GM23338 (cell line): Measurements from ENCODE around the gene HVCN1.

Source experiments
- CREB1 ChIP-seq: fragments of 250-450 bp; sonication (Bioruptor Pico); IDR thresholded peaks from 2 replicates; pipeline ENCODE4 v1.5.0; 2020; ENCODE audit warnings: low read depth, mild to moderate bottlenecking, moderate library complexity
- EZH2 ChIP-seq: fragments of 200-600 bp; sonication (generic); IDR thresholded peaks from one replicate; pipeline ENCODE4 v1.8.0; 2017; ENCODE audit warnings: antibody characterized with exemption, mild to moderate bottlenecking, low read depth; ENCODE audit not compliant: unreplicated experiment
- EZH2phosphoT487 ChIP-seq: fragments of 200-600 bp; sonication (generic); IDR thresholded peaks from one replicate; pipeline ENCODE4 v1.8.1; 2018; ENCODE audit warnings: antibody characterized with exemption; ENCODE audit not compliant: unreplicated experiment
- JUNB ChIP-seq: IDR thresholded peaks from one replicate; pipeline ENCODE4 v1.6.1; 2016; ENCODE audit warnings: antibody characterized with exemption; ENCODE audit not compliant: unreplicated experiment
- NANOG ChIP-seq: IDR thresholded peaks from 2 replicates; pipeline ENCODE4 v1.6.1; 2016; ENCODE audit warnings: antibody characterized with exemption, borderline replicate concordance
- POLR2AphosphoS5 ChIP-seq: IDR thresholded peaks from 2 replicates; pipeline ENCODE4 v1.6.1; 2016; ENCODE audit warnings: antibody characterized with exemption, low read depth
- STAT1 ChIP-seq: IDR thresholded peaks from one replicate; pipeline ENCODE4 v1.6.1; 2016; ENCODE audit warnings: antibody characterized with exemption; ENCODE audit not compliant: unreplicated experiment
- ZNF114 ChIP-seq: fragments of 250-450 bp; sonication (Bioruptor Pico); IDR thresholded peaks from 2 replicates; pipeline ENCODE4 v1.5.0; 2020; ENCODE audit warnings: mild to moderate bottlenecking, moderate library complexity
- ZNF331 ChIP-seq: fragments of 250-450 bp; sonication (Bioruptor Pico); IDR thresholded peaks from 2 replicates; pipeline ENCODE4 v1.5.0; 2020; ENCODE audit warnings: low read depth, mild to moderate bottlenecking, moderate library complexity
- TF ChIP-seq, protein P1 (sequence below): IDR thresholded peaks from one replicate; pipeline ENCODE4 v1.6.1; 2018; ENCODE audit warnings: antibody characterized with exemption; ENCODE audit not compliant: unreplicated experiment
- TF ChIP-seq, protein P2 (sequence below), 2 experiments: fragments of 200-600 bp in 1 of 2; sonication (generic) in 1 of 2; conservative IDR thresholded peaks; 2 replicates each; pipeline versions ENCODE4 v1.5.1 to v1.6.1; 2016 to 2017; ENCODE audit warnings: antibody characterized with exemption in 2 of 2, low read depth in 2 of 2, mild to moderate bottlenecking in 2 of 2, moderate library complexity in 1 of 2
- TF ChIP-seq, protein P3 (sequence below): fragments of 250-450 bp; sonication (Bioruptor Pico); IDR thresholded peaks from 2 replicates; pipeline ENCODE4 v1.5.0; 2020; ENCODE audit warnings: mild to moderate bottlenecking, moderate library complexity
- TF ChIP-seq, protein P4 (sequence below): IDR thresholded peaks from 2 replicates; pipeline ENCODE4 v1.6.1; 2016; ENCODE audit warnings: antibody characterized with exemption

DNA sequence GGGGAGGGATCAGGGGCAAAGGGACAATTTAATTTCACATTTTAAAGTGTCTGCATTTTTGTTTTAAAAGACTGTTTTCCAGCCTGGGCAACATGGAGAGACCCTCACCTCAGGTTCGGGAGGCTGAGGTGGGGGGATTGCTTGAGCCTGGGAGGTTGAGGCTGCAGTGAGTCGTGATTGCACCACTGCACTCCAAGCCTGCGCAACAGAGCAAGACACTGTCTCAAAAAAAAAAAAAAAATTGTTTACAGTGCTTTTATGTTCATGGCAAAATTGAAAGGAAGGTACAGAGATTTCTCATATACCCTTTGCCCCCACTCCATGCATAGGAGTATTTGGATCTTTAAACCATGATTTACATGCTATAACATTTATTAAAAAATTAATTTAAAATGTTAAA is 16.4 kb upstream of the HVCN1 start:
- TF ChIP-seq, protein P1, sequence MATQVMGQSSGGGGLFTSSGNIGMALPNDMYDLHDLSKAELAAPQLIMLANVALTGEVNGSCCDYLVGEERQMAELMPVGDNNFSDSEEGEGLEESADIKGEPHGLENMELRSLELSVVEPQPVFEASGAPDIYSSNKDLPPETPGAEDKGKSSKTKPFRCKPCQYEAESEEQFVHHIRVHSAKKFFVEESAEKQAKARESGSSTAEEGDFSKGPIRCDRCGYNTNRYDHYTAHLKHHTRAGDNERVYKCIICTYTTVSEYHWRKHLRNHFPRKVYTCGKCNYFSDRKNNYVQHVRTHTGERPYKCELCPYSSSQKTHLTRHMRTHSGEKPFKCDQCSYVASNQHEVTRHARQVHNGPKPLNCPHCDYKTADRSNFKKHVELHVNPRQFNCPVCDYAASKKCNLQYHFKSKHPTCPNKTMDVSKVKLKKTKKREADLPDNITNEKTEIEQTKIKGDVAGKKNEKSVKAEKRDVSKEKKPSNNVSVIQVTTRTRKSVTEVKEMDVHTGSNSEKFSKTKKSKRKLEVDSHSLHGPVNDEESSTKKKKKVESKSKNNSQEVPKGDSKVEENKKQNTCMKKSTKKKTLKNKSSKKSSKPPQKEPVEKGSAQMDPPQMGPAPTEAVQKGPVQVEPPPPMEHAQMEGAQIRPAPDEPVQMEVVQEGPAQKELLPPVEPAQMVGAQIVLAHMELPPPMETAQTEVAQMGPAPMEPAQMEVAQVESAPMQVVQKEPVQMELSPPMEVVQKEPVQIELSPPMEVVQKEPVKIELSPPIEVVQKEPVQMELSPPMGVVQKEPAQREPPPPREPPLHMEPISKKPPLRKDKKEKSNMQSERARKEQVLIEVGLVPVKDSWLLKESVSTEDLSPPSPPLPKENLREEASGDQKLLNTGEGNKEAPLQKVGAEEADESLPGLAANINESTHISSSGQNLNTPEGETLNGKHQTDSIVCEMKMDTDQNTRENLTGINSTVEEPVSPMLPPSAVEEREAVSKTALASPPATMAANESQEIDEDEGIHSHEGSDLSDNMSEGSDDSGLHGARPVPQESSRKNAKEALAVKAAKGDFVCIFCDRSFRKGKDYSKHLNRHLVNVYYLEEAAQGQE = no peak
- TF ChIP-seq, protein P2, sequence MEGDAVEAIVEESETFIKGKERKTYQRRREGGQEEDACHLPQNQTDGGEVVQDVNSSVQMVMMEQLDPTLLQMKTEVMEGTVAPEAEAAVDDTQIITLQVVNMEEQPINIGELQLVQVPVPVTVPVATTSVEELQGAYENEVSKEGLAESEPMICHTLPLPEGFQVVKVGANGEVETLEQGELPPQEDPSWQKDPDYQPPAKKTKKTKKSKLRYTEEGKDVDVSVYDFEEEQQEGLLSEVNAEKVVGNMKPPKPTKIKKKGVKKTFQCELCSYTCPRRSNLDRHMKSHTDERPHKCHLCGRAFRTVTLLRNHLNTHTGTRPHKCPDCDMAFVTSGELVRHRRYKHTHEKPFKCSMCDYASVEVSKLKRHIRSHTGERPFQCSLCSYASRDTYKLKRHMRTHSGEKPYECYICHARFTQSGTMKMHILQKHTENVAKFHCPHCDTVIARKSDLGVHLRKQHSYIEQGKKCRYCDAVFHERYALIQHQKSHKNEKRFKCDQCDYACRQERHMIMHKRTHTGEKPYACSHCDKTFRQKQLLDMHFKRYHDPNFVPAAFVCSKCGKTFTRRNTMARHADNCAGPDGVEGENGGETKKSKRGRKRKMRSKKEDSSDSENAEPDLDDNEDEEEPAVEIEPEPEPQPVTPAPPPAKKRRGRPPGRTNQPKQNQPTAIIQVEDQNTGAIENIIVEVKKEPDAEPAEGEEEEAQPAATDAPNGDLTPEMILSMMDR (conservative IDR thresholded peaks at IDR 0.05; ENCODE audit: low read depth in 2 of 2) = no peak
- TF ChIP-seq EZH2 (no peak), POLR2AphosphoS5 (no peak), CREB1 (no peak), EZH2phosphoT487 (no peak), JUNB (no peak), ZNF114 (CRISPR knock-in tag) (no peak), NANOG (no peak), STAT1 (no peak), ZNF331 (no peak)
- TF ChIP-seq, protein P3, sequence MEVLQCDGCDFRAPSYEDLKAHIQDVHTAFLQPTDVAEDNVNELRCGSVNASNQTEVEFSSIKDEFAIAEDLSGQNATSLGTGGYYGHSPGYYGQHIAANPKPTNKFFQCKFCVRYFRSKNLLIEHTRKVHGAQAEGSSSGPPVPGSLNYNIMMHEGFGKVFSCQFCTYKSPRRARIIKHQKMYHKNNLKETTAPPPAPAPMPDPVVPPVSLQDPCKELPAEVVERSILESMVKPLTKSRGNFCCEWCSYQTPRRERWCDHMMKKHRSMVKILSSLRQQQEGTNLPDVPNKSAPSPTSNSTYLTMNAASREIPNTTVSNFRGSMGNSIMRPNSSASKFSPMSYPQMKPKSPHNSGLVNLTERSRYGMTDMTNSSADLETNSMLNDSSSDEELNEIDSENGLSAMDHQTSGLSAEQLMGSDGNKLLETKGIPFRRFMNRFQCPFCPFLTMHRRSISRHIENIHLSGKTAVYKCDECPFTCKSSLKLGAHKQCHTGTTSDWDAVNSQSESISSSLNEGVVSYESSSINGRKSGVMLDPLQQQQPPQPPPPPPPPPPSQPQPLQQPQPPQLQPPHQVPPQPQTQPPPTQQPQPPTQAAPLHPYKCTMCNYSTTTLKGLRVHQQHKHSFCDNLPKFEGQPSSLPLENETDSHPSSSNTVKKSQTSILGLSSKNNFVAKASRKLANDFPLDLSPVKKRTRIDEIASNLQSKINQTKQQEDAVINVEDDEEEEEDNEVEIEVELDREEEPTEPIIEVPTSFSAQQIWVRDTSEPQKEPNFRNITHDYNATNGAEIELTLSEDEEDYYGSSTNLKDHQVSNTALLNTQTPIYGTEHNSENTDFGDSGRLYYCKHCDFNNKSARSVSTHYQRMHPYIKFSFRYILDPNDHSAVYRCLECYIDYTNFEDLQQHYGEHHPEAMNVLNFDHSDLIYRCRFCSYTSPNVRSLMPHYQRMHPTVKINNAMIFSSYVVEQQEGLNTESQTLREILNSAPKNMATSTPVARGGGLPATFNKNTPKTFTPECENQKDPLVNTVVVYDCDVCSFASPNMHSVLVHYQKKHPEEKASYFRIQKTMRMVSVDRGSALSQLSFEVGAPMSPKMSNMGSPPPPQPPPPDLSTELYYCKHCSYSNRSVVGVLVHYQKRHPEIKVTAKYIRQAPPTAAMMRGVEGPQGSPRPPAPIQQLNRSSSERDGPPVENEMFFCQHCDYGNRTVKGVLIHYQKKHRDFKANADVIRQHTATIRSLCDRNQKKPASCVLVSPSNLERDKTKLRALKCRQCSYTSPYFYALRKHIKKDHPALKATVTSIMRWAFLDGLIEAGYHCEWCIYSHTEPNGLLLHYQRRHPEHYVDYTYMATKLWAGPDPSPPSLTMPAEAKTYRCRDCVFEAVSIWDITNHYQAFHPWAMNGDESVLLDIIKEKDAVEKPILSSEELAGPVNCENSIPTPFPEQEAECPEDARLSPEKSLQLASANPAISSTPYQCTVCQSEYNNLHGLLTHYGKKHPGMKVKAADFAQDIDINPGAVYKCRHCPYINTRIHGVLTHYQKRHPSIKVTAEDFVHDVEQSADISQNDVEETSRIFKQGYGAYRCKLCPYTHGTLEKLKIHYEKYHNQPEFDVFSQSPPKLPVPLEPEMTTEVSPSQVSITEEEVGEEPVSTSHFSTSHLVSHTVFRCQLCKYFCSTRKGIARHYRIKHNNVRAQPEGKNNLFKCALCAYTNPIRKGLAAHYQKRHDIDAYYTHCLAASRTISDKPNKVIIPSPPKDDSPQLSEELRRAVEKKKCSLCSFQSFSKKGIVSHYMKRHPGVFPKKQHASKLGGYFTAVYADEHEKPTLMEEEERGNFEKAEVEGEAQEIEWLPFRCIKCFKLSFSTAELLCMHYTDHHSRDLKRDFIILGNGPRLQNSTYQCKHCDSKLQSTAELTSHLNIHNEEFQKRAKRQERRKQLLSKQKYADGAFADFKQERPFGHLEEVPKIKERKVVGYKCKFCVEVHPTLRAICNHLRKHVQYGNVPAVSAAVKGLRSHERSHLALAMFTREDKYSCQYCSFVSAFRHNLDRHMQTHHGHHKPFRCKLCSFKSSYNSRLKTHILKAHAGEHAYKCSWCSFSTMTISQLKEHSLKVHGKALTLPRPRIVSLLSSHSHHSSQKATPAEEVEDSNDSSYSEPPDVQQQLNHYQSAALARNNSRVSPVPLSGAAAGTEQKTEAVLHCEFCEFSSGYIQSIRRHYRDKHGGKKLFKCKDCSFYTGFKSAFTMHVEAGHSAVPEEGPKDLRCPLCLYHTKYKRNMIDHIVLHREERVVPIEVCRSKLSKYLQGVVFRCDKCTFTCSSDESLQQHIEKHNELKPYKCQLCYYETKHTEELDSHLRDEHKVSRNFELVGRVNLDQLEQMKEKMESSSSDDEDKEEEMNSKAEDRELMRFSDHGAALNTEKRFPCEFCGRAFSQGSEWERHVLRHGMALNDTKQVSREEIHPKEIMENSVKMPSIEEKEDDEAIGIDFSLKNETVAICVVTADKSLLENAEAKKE (CRISPR knock-in tag) = no peak
- TF ChIP-seq, protein P4, sequence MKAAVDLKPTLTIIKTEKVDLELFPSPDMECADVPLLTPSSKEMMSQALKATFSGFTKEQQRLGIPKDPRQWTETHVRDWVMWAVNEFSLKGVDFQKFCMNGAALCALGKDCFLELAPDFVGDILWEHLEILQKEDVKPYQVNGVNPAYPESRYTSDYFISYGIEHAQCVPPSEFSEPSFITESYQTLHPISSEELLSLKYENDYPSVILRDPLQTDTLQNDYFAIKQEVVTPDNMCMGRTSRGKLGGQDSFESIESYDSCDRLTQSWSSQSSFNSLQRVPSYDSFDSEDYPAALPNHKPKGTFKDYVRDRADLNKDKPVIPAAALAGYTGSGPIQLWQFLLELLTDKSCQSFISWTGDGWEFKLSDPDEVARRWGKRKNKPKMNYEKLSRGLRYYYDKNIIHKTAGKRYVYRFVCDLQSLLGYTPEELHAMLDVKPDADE = no peak
